ENCODE data around the gene CAPN15.

Gene CAPN15

GRCh38 chr16:526181-527014 is 1.1 kb upstream of the CAPN15 start:
- no peak for DNase-seq (ENCODE audit: low spot score)

GRCh38 chr16:528111-529011 is 849 bp downstream of the CAPN15 start:
- DNase-seq (ENCODE audit: low spot score) = no peak

- DNase-seq (ENCODE audit: low spot score) = no peak
Measured at GRCh38 chr16:529012-529575, 1.6 kb downstream of the CAPN15 start.

- no peak for DNase-seq (ENCODE audit: low spot score)
Measured at GRCh38 chr16:530111-530817, 2.8 kb downstream of the CAPN15 start.

- DNase-seq (ENCODE audit: low spot score) = no peak
Measured at GRCh38 chr16:531494-532125, 4.1 kb downstream of the CAPN15 start.

- DNase-seq (ENCODE audit: low spot score) = no peak
Measured at GRCh38 chr16:533391-534123, 6.0 kb downstream of the CAPN15 start.

- no peak for DNase-seq (ENCODE audit: low spot score)
Measured at GRCh38 chr16:534135-534534, 6.6 kb downstream of the CAPN15 start.

- no peak for DNase-seq (ENCODE audit: low spot score)
Measured at GRCh38 chr16:534856-535445, 7.4 kb downstream of the CAPN15 start.

- no peak for DNase-seq (ENCODE audit: low spot score)
Measured at GRCh38 chr16:535446-536405, 8.2 kb downstream of the CAPN15 start.

GRCh38 chr16:536746-537145 is 9.2 kb downstream of the CAPN15 start:
- DNase-seq (ENCODE audit: low spot score) = no peak

GRCh38 chr16:537415-538335 is 10.2 kb downstream of the CAPN15 start:
- DNase-seq (ENCODE audit: low spot score) = no peak

GRCh38 chr16:539901-540530 is 12.5 kb downstream of the CAPN15 start:
- no peak for DNase-seq (ENCODE audit: low spot score)

- no peak for DNase-seq (ENCODE audit: low spot score)
Measured at GRCh38 chr16:540645-541340, 13.3 kb downstream of the CAPN15 start.

- no peak for DNase-seq (ENCODE audit: low spot score)
Measured at GRCh38 chr16:543301-544164, 16.0 kb downstream of the CAPN15 start.

GRCh38 chr16:544517-544916 is 17.0 kb downstream of the CAPN15 start:
- DNase-seq (ENCODE audit: low spot score) = no peak

Measured in D341Med (cell line).